Measurements from ENCODE around the gene SLC29A1. TPM values are rescaled to one million over a fixed set of nuclear protein-coding genes. Genes with fewer than 3 reads are reported as not detected.

Gene SLC29A1
- total and polyA plus RNA-seq, 9 of the 15 experiments (the other 6 are each of a cell fraction or from before 2014, with no cell fraction given): 18.9 to 170 (median 57.7) TPM

GRCh38 chr6:44246663-44247337, 23.4 kb downstream of the SLC29A1 start, which contains the start of gene HSP90AB1 (continued):
- TF ChIP-seq ZNF644 (tag; IDR thresholded peaks at IDR 0.05; ENCODE audit: low read depth) (no peak), SIX5 (IDR thresholded peaks at IDR 0.05; ENCODE audit: borderline replicate concordance in 1 of 2, insufficient read depth in 1 of 2, low read depth in 1 of 2, low read length in 2 of 2) (no peak), RBBP5 (IDR thresholded peaks at IDR 0.05; ENCODE audit: borderline replicate concordance, insufficient read depth, low read length, poor library complexity, severe bottlenecking) (peak; percentile 87), HOMEZ (CRISPR knock-in tag; IDR thresholded peaks at IDR 0.05) (no peak), FOXK2 (conservative IDR thresholded peaks at IDR 0.05 in 1 of 2, IDR thresholded peaks at IDR 0.05 in 1 of 2; ENCODE audit: low read depth in 2 of 2) (peak; percentile 52 to 62; a peak in 2 of 4 replicates), MEIS2 (IDR thresholded peaks at IDR 0.05; ENCODE audit: partially characterized antibody) (peak; percentile 41), FOXM1 (IDR thresholded peaks at IDR 0.05; ENCODE audit: low read depth) (peak; percentile 81), FOXM1 (CRISPR knock-in tag; IDR thresholded peaks at IDR 0.05; ENCODE audit: low read depth) (no peak), ARID1B (IDR thresholded peaks at IDR 0.05) (no peak; the same call in 1 of the 2 replicates), HDAC8 (tag; IDR thresholded peaks at IDR 0.05) (no peak), ETV5 (CRISPR knock-in tag; IDR thresholded peaks at IDR 0.05; ENCODE audit: low read depth) (no peak), RREB1 (CRISPR knock-in tag; IDR thresholded peaks at IDR 0.05) (no peak), ZNF224 (CRISPR knock-in tag; IDR thresholded peaks at IDR 0.05) (peak; percentile 85), ARID3A (IDR thresholded peaks at IDR 0.05; ENCODE audit: borderline replicate concordance, low read depth, low read length) (peak; percentile 7; the same call in 1 of the 2 replicates), CHD1 (IDR thresholded peaks at IDR 0.05; ENCODE audit: low read length) (peak; percentile 98)
- TF ChIP-seq, protein P1, sequence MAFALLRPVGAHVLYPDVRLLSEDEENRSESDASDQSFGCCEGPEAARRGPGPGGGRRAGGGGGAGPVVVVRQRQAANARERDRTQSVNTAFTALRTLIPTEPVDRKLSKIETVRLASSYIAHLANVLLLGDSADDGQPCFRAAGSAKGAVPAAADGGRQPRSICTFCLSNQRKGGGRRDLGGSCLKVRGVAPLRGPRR (CRISPR knock-in tag; IDR thresholded peaks at IDR 0.05): no peak
